NCI-H146 treated with DMSO at 0.1 percent for 48 hours (cell line): ENCODE data around the gene SART3.
"Not testable (repeated sequence)": the region's sequence is repeated elsewhere in the genome, so short reads cannot be mapped to it uniquely, and the experiment has no call there.

Source experiments
- DNase-seq: peaks from one replicate; lab custom pipeline; 2025; ENCODE audit not compliant: unreplicated experiment; lab: John Stamatoyannopoulos, UW

SART3 gene

DNA sequence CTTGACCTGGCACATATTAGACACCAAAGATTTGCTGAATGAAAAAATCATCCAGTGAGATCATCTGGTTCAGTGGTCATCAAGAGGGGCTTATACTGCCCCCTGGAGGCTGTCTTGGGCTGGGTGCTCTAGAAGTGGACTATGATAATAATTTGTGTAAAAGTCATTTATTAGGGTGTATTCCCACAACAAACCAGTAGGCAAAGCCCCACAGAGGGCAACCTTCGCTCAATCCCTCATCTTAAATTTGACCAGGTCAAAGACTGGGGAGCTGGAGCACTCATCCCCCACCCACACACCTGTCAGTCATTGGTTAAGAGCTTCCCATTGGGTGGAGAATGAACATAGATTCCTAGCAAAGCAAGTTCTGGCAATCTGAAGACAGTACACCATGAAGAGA is 65.9 kb downstream of the SART3 start:
- DNase-seq = no peak

DNA sequence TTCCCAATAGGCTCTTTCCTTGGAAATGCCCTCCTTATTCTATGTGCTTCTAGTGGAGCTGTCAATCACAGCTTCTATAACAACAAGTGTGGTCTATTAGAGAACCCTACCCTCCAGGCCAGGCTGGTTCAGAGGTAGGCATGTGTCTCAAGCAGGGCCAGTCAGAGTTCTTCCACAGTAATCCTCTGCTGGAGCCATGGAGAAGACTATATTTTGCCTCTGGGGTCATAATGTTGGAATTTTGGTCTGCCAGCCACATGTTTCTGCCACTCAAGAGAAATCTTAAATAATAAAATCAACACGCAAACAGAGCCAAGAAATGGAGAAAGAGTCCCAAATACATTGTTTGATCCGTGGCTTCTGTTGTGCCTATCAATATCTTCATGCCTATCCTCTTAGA is 69.7 kb downstream of the SART3 start:
- no peak for DNase-seq

DNA sequence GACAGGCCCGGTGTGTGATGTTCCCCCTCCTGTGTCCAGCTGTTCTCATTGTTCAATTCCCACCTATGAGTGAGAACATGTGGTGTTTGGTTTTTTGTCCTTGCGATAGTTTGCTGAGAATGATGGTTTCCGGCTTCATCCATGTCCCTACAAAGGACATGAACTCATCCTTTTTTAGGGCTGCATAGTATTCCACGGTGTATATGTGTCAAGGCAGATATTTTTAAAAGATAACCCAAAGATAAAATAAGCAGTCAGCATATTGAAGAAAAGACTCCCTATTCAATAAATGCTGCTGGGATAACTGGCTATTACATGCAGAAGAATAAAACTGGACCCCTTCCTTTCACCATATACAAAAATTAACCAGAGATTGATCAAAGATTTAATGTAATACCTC is 73.9 kb downstream of the SART3 start:
- DNase-seq = not testable (repeated sequence)

DNA sequence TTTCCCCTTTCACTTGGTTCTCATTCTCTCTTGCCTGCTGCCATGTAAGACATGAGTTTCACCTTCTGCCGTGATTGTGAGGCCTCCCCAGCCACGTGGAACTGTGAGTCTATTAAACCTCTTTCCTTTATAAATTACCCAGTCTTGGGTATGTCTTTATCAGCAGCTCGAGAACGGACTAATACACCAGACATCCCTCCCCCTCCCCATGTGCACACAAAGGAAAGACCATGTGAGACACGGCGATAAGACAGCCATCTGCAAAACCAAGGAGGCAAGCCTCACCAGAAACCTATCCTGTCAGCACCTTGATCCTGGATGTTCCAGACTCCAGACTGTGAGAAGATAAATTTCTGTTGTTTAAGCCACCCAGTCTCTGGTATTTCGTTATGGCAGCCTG is 75.6 kb downstream of the SART3 start:
- not testable (repeated sequence) for DNase-seq

DNA sequence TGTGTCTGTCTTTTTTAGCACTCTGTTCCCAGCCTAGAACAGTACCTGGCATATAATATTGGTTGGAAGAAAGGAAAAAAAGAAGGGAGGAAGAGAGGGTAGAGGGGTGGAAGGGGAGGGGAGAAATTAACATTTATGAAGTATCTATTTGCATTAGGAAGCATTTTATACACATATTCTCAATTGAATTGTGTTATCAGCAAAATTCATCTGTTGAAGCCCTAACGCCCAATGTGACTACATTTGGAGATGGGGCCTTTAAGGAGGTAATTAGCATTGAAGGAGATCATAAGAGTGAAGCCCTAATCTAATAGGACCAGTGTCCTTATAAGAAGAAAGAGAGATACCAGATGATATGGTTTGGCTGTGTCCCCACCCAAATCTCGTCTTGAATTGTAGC is 76.1 kb downstream of the SART3 start:
- no peak for DNase-seq

DNA sequence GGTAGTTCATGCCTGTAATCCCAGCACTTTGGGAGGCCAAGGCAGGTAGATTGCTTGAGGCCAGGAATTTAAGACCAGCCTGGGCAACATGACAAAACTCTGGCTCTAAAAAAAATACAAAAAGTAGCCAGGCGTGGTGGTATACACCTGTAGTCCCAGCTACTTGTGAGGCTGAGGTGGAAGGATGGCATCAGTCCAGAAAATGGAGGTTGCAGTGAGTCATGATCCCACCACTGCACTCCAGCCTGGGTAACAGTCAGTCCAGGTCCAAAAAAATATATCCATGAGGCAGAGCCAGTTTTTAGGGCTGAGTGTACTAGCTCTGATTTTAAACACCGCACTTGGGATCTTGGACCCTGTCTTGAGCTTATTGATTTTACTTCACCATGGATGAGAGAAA is 76.5 kb downstream of the SART3 start:
- DNase-seq = no peak

DNA sequence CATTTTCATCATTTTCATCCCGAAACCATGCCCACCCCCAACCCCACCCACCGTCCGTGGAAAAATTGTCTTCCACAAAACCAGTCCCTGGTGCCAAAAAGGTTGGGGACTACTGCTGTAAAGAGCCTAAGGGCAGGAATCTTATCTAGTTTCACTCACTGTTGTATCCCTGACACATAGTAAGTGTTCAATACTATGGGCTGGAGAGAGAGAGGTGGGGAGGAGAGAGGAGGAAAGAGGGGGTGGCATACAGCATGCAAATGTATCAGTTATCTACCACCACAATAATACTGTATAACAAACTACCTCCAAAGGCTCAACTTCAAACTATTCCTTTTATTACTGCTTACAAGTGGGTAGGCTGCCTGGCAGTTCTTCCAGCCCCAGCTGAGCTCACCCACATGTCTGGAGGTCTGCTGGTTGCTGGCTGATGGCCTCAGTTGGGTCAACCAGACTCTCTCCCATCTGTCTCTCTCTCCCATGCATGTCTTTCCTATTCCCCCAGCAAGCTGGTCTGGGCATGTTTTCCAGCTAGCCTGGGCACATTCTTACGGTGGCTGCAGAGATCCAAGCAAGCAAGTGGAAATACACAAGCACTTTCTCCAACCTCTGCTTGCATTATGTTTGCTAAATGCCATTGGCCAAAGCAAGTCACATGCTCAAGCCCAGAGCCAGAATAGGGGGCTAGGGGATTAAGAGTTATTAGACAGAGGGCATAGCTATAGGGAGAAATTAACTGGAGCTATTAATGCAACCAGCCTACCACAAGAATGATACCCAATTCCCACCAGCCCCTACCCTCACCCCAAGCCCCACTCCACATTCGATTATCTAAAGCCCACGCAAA is 77.5 kb downstream of the SART3 start:
- no peak for DNase-seq

DNA sequence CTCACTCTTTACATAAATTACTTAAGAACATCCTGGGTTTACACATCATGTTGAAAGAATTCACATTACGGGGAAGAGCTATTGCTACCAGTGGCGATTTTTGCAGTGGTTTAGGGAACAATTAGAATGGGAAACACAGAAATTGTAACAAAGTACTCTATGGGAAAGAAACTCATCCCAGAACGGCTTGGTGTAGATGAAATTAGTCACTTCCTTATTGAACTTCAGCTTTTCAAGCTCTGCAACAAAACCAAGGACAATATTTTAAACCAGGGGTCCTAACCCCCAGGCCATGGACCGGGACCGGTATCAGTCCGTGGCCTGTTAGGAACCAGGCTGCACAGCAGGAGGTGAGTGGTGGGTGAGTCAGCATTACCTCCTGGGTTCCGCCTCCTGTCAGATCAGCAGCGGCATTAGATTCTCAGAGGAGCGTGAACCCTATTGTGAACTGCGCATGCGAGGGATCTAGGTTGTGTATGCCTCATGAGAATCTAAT is 78.2 kb downstream of the SART3 start:
- DNase-seq = no peak

DNA sequence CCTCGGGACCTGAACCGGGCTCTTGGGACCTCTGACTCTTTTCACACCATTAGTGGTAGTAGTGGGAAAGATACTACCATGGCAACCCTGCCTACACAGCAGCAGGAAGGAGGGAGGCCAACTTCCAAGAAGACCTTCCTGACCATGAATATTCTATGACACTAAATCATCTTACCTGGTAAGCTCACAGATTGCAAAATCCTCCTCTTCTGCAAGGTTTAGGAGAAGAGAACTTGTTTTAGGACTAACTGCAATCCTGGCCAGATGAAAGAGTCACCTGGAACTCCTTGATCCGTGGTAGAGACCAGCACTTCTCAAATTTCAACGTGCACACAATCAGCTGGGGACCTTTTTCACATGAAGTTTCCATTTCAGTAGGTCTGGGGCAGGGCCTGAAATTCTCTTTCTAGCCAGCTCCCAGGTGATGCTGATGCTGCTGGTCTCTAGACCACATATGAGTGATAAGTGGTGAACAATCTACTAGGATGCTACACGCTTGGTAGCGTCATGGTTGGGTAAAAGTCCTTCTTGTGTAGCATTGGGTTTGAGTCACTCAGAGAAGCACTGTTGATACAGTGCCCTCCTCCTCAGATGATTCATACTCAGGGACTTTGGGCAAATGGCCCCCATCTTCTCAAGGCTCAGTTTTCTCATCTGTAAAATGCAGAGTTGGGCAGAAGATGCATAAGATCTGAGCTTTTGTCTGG is 81.5 kb downstream of the SART3 start:
- no peak for DNase-seq

DNA sequence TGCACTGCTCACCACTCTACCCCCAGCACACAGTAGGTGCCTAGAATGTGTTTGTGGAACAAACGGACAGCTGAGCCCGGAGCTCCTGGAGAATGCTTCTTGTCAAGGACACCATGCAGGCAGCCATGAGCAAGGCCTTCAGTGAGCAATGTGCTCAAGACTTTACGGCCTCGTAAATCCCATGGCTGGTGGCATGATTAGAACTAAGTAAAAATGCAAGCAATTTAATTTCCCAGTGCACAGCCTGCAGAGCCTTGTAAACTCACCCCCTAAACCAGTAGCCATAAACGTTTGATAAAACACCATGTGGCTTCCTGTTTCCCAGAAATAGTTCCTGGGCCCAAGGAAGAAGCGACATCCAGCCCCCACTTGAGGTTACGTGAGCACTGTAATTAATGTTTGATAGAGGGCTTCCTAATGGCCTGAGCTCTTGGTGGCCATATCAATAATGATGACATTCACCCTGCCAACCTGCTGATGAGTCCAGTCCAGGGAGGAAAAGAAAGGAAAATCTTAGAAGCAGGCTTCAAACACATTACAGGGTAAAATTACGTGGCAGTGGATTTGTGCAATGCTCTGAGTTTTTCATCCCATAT is 82.3 kb downstream of the SART3 start:
- no peak for DNase-seq

DNA sequence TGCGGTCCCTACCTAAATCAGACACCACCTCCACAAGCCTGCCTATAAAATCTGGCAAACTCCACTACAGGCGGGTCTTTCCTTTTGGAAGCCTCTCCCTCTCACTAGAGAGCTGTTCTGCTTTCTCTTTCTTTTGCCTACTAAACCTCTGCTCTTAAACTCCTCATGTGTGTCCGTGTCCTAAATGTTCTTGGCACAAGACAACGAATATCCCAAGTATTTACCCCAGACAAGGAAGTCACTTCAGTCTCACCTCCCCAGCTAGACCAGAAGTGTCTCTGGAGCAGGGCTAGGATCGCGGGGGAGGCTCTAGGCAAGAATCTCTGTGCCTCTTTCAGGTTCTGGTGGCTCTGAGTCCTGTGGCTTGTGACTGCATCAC is 83.1 kb downstream of the SART3 start:
- no peak for DNase-seq

DNA sequence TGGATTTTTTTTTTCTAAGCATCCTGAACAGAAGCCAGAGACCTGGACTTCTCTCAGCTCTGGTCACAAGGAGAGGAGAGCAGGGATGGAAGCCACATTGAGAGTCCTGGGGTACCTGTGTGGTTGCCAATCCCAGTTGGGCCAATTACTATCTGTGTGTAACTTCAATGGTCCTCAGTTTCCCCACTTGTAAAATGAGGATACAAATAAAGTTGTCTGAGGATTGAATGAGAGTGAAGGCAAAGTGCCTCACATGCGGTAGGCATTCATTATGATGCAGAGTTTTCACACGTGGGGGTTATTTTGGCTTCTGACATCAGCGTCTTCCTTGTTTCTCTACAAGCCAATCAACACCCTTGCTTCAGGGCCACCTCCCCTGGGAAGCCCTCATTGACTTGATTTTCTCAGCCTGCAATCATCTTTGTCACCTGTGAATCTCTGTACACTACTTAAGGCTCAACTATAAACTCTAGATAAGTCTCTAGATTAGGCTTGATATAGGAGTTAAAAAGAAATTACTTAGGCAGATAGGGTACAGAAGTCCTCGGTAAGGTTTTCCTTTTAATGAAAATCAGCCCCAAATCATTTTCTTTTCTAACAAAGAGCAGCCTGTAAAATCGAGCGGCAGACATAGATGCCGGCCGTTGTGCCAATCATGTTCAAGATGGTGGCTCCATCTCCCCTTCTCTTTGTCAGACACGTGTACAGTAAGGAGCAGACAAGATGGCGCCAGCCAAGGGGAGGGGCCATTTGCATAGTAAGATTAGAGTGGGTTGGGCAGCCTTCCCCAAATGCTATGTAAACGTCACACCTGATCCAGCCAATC is 83.7 kb downstream of the SART3 start:
- peak; percentile 17 for DNase-seq

DNA sequence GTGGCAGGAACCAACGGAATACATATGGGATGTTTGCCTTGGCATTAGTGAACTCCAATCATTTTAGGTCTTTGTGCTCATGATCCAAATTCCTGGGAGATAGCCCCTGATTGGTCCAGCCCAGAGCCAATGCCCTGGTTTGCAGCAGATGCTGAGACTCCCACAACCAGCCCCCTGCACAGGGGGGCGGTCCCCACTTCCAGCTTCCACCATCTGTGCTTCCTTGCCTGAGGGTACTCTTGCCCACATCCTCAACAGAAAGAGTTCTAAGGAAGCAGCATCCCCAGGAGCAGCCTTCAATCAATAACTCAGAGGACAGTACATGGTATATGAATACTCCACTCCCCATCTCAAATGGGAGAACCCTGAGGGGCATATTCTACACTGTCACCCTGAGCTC is 85.6 kb downstream of the SART3 start:
- DNase-seq = no peak

DNA sequence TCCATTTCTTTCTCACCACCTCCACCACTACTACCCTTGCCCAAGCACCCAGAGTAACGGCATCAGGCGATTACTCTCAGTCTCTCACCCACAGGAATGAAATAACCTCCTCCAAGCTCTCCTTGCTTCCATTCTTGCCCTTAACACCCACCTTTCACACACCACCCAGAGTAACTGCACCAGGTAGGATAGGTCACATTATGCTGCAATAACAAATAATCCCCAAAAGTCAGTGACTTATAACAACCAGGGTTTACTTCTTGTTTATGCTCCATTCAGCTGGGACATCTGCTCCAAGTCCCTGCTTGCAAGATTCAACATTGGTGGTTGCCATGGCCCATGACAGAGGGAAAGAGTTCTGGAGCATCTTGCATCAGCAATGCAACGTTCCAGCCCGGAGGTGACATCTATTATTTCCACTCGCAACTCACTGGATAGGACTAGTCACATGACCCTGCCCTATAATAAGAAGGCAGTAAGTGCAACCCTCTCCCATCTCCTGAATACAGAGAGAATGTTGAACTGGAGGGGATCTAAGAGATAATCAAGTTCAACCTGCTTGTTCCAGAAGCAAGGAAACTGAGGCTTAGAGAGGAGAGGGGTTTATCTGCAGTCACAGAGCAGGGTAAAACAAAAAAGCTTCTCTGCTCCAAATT is 87.4 kb downstream of the SART3 start:
- no peak for DNase-seq
